ENCODE data around the gene RAB11FIP3. TPM values are rescaled to one million over a fixed set of nuclear protein-coding genes. Genes with fewer than 3 reads are reported as not detected.
A peak's percentile ranks its signal among the peaks of the same experiment; 100 is the strongest.

The RAB11FIP3 gene
- total and polyA plus RNA-seq, 2 of the 13 experiments (the other 11 are each of a cell fraction or from before 2014, with no cell fraction given), result 34.3 to 57.6 TPM

DNA sequence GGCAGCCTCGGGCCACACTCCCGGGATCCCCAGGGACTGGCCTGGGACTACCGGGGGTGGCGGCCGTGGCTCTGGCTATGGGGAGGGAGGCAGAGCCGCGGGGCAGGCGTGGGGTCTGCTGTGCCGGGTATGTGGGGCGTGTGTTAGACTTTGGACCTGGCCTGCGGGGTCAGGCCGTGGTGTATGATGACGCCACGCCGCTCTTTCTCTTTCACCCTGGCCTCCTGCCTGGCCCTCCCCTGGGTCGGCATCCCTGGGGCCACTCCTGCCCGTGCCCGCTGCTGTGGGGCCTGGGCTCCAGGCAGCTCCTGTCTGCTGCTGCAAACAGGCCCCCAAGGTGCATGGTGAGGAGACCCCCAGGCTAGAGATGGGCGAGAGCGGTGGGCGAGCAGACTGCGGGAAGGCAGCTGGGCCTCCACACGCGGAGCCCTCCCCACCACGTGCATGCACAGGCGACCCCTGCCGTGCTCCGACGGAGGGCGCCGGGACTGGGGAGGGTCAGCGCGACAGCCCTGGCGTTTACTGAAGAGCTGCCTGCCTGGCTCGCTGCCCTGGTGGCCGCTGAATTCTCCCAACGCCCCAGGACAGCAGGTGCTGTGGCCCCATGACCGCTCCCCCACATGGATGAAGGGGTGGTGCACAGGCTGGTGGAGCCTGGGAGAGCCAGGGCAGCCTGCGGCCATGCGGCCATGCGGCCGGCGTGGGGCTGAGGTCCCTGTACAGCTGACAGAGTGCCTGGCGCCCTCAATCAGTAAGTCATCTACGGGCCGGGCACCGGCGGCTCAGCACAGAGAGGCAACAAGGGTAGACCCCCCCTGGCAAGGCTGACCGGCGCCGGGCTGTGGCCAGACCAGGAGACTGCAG is 118.1 kb downstream of the RAB11FIP3 start (continued):
- TF ChIP-seq, protein P1, sequence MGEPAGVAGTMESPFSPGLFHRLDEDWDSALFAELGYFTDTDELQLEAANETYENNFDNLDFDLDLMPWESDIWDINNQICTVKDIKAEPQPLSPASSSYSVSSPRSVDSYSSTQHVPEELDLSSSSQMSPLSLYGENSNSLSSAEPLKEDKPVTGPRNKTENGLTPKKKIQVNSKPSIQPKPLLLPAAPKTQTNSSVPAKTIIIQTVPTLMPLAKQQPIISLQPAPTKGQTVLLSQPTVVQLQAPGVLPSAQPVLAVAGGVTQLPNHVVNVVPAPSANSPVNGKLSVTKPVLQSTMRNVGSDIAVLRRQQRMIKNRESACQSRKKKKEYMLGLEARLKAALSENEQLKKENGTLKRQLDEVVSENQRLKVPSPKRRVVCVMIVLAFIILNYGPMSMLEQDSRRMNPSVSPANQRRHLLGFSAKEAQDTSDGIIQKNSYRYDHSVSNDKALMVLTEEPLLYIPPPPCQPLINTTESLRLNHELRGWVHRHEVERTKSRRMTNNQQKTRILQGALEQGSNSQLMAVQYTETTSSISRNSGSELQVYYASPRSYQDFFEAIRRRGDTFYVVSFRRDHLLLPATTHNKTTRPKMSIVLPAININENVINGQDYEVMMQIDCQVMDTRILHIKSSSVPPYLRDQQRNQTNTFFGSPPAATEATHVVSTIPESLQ (CRISPR knock-in tag; conservative IDR thresholded peaks at IDR 0.05), result no peak
- peak; percentile 40; the same call in 1 of the 2 replicates for TF ChIP-seq KDM6A (CRISPR knock-in tag; IDR thresholded peaks at IDR 0.05; ENCODE audit: low read depth)
- peak; percentile 42; the same call in 1 of the 2 replicates for TF ChIP-seq MEF2D (CRISPR knock-in tag; IDR thresholded peaks at IDR 0.05)
- TF ChIP-seq MAZ (IDR thresholded peaks at IDR 0.05; ENCODE audit: borderline replicate concordance, low read depth, low read length), result peak; percentile 67; the same call in 1 of the 2 replicates
- TF ChIP-seq MAZ (CRISPR knock-in tag; IDR thresholded peaks at IDR 0.05; ENCODE audit: low read depth), result peak; percentile 89
- TF ChIP-seq ZNF607 (CRISPR knock-in tag; IDR thresholded peaks at IDR 0.05; ENCODE audit: borderline replicate concordance), result no peak
- TF ChIP-seq ZNF138 (CRISPR knock-in tag; IDR thresholded peaks at IDR 0.05; ENCODE audit: low read depth), result no peak
- TF ChIP-seq XBP1 (CRISPR knock-in tag; IDR thresholded peaks at IDR 0.05), result no peak
- peak; percentile 59 for TF ChIP-seq ZNF781 (CRISPR knock-in tag; IDR thresholded peaks at IDR 0.05; ENCODE audit: borderline replicate concordance, not compliant biosample characterization)
- TF ChIP-seq ZNF274 (CRISPR knock-in tag; IDR thresholded peaks at IDR 0.05), result no peak
- TF ChIP-seq SMC3 (IDR thresholded peaks at IDR 0.05; ENCODE audit: low read length), result no peak
- TF ChIP-seq FIP1L1 (IDR thresholded peaks at IDR 0.05; ENCODE audit: borderline replicate concordance, insufficient read depth, low read depth, low read length), result no peak
- TF ChIP-seq ZNF761 (CRISPR knock-in tag; conservative IDR thresholded peaks at IDR 0.05), result no peak
- TF ChIP-seq ZFP36L2 (CRISPR knock-in tag; IDR thresholded peaks at IDR 0.05), result no peak
- no peak for TF ChIP-seq ZNF101 (CRISPR knock-in tag; IDR thresholded peaks at IDR 0.05; ENCODE audit: borderline replicate concordance, low read depth)
- TF ChIP-seq HIVEP1 (CRISPR knock-in tag; IDR thresholded peaks at IDR 0.05), result peak; percentile 67
- TF ChIP-seq ZBTB38 (CRISPR knock-in tag; IDR thresholded peaks at IDR 0.05), result peak; percentile 95
- TF ChIP-seq, protein P2, sequence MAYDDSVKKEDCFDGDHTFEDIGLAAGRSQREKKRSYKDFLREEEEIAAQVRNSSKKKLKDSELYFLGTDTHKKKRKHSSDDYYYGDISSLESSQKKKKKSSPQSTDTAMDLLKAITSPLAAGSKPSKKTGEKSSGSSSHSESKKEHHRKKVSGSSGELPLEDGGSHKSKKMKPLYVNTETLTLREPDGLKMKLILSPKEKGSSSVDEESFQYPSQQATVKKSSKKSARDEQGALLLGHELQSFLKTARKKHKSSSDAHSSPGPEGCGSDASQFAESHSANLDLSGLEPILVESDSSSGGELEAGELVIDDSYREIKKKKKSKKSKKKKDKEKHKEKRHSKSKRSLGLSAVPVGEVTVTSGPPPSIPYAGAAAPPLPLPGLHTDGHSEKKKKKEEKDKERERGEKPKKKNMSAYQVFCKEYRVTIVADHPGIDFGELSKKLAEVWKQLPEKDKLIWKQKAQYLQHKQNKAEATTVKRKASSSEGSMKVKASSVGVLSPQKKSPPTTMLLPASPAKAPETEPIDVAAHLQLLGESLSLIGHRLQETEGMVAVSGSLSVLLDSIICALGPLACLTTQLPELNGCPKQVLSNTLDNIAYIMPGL (CRISPR knock-in tag; IDR thresholded peaks at IDR 0.05; ENCODE audit: borderline replicate concordance in 1 of 2, low read depth in 1 of 2), result peak; percentile 12 to 33; a peak in 1 of 4 replicates
- TF ChIP-seq TCF12 (IDR thresholded peaks at IDR 0.05), result no peak
- no peak for TF ChIP-seq TCF12 (CRISPR knock-in tag; IDR thresholded peaks at IDR 0.05)
- TF ChIP-seq, protein P3, sequence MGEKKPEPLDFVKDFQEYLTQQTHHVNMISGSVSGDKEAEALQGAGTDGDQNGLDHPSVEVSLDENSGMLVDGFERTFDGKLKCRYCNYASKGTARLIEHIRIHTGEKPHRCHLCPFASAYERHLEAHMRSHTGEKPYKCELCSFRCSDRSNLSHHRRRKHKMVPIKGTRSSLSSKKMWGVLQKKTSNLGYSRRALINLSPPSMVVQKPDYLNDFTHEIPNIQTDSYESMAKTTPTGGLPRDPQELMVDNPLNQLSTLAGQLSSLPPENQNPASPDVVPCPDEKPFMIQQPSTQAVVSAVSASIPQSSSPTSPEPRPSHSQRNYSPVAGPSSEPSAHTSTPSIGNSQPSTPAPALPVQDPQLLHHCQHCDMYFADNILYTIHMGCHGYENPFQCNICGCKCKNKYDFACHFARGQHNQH (CRISPR knock-in tag; IDR thresholded peaks at IDR 0.05), result 0 out of 2 replicates have a peak, but pooled peaks have one; percentile 35
- no peak for TF ChIP-seq ZSCAN30 (CRISPR knock-in tag; IDR thresholded peaks at IDR 0.05)
- peak; percentile 78 for TF ChIP-seq SRSF1 (optimal IDR thresholded peaks at IDR 0.05; ENCODE audit: low read depth, low read length)
- TF ChIP-seq AGO2 (optimal IDR thresholded peaks at IDR 0.05; ENCODE audit: low read depth, low read length), result peak; percentile 80
- TF ChIP-seq HDAC1 (CRISPR knock-in tag; IDR thresholded peaks at IDR 0.05), result peak; percentile 75
- no peak for TF ChIP-seq TOPORS (CRISPR knock-in tag; IDR thresholded peaks at IDR 0.05)
